HG02884 (cell line): ENCODE data around the gene ABHD16B.
"Not testable (repeated sequence)": the region's sequence is repeated elsewhere in the genome, so short reads cannot be mapped to it uniquely, and the experiment has no call there.

Experiments
- ATAC-seq: cut with Tn5 transposase; IDR thresholded peaks from one replicate; pipeline ENCODE4 v1.9.1; 2021; ENCODE audit warnings: mild to moderate bottlenecking, moderate library complexity; ENCODE audit not compliant: unreplicated experiment

The ABHD16B gene

DNA sequence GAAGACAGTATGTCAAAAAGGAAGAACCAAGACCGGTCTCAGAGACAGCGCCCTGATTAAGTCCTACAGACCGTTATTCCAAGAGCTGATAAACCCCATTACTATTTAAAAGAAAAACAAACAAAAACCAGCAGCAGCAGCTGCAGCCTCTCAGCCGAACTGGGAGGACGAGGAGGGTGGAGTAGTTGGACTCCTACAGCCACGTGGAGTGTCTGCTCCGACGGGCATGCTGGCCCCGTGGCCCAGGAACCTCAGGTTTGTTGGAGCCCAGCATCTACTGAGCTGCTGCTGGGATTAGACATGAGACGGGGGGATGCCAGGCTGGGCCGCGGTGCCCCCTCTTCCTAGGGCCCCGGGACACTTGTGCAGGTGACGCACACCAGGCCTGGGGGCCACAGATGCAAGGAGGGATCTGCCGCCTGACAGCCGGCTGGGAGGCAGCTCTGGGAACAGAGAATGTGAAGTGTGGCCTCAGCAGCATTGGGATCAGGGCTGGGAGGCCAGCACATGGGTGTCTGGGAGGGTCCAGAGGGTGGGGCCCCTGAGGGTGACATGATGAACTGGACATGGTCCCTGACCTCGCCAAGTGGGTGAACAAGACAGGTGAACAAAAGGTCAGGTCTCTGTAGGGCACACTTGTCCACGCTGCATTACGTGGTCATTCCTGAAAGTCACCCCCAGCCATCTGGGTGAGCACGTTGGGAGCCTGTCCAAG lies 27.4 kb upstream of the ABHD16B start:
- no peak for ATAC-seq

- ATAC-seq: no peak
Measured at GRCh38 chr20:63834491-63834880, 26.8 kb upstream of the ABHD16B start.

DNA sequence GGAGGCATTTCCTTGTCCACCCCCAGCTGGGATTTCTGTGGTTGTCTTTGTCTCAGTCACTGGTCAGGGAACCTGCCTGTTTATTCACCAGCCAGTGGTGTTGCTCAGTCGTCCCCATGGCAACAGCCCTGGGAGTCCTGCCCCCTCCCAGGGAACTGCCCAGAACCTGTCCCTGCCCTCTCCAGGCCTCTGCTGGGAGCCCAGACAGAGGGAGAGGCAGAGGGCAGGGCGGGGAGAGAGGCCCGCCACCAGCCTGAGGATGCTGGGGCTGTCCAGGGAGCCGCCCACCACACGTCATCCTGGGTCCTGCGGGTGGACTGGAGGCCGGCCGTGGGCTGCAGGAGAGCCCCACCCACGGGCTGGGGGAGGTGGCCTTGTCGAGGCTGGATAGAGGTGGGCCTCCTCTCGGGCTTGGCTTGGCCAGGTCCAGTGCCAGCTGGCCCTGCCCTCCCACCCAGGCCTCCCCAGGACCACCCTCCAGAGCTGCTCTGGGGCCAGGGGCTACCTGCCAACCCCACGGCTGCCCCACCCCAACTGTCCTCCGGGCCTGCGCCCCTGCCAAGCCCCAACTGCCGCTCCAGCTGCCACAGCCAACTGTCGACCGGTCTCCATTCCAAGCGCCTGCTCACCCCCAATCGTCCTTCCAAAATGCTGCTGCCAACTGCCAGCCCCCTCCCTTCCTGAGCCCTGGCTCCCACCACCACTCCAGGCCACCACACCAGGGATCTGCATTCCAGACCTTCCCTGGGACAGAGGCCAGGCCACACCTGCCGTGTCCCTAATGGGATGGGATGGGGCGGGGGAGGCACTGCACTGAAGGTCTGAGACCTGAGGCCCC lies 26.1 kb upstream of the ABHD16B start:
- no peak for ATAC-seq

- no peak for ATAC-seq
Measured at GRCh38 chr20:63836458-63837344, 24.6 kb upstream of the ABHD16B start.

- no peak for ATAC-seq
Measured at GRCh38 chr20:63837479-63837878, 23.8 kb upstream of the ABHD16B start.

GRCh38 chr20:63839620-63840019 lies 21.7 kb upstream of the ABHD16B start:
- ATAC-seq: no peak

GRCh38 chr20:63840405-63840828 lies 20.9 kb upstream of the ABHD16B start:
- ATAC-seq: no peak

DNA sequence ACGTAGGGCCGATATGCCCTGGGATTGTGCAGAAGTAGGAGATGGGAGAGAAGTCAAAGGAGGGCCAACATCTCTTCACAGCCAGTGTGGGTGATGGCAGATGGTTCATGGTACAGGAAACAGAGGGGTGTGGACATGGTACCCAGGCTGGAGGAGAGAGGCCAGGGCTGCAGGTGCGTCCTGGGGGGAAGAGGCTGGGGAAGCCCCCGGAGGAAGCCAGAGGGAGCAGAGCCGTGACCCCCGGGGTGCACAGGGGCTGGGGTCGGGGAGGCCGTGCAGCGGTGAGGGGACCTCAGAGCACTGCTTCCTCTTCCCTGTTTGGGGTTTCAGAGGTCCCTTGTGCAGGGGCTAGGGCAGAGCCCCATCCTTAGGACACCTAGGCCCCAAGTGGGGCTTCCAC lies 19.0 kb upstream of the ABHD16B start:
- no peak for ATAC-seq

DNA sequence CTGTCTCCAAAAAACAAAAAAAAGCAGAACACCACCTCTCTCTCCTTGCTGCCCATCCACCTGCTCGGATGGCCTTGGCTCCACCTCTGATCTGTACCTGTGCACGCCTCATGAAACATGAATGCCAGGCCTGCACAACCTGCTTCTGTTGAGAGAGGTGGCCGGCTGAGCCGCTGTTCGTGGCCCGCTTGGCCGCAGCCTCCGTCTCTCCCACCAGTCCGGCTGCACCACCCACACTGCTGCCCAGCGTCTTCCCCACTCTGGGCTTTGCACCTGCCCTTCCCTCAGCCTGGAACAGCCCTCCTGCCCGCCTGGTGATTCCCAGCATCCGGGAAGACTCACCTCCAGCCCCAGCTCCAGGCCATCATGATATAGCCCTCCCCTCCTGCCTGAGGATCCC lies 18.1 kb upstream of the ABHD16B start:
- ATAC-seq: no peak

DNA sequence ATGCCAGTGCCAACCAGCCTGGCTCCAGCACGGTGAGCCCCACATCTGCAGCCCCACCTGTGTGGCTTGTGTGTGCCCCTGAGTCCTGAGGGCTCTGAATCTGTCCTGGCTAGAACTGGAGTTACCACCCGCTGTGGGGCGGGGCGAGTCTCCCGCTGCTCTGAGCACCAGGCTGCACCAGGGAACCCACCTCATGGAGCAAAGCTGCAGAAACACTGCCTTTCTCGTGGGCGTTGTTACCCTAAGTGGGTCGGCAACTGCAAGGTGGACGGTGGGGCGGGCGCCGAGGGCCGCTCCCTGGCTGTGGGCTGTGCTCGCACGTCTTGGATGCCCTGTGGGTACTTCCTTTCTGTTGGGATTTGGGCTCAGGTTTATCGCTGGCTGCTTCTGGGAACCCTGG lies 17.5 kb upstream of the ABHD16B start:
- no peak for ATAC-seq

GRCh38 chr20:63844511-63844991 lies 16.7 kb upstream of the ABHD16B start:
- ATAC-seq: no peak

GRCh38 chr20:63846128-63846771 lies 15.0 kb upstream of the ABHD16B start:
- ATAC-seq: no peak

- ATAC-seq: no peak
Measured at GRCh38 chr20:63846888-63847236, 14.4 kb upstream of the ABHD16B start.

GRCh38 chr20:63847237-63848002 lies 13.9 kb upstream of the ABHD16B start:
- ATAC-seq: no peak

- no peak for ATAC-seq
Measured at GRCh38 chr20:63848003-63848911, 13.0 kb upstream of the ABHD16B start.

DNA sequence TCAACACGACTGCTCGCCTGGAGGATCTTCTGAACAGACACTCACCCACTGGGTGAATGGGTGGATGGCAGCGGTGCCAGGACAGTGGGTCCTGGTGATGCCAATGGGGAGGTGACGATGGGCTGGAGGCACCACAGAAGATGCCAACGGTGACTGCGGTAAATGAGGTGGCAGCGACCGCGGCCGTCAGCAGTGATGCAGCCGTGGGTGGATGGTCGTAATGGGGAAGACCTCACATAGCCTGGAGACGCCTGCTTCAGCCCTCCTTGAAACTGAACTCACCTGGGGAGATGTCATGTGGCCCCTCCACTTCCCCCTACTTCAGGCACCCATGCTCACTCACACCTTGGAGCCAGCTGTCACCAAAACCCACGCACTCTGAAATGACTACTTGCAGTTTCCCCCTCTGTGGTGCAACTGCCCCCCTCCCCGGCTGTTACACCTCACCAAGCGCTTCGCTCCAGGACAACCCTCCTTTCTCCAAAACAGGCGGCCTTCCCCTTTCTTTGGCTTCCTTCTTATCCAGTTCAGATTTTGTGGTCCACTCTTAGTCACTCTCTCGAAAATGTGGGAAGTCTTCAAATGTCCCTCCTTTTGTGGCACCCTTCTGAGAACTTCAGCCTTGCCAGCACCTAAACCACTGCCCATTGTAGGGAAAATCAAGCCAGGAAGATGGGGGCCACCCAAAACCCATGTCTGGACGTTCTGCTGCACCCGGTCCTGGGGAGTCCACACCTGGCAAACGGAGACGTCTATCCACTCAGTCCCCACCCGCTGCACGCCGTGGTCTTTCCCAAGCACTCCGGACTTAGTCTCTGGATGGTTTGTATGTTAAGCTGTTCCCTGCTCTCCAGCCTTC lies 10.4 kb upstream of the ABHD16B start:
- peak; percentile 72 for ATAC-seq

DNA sequence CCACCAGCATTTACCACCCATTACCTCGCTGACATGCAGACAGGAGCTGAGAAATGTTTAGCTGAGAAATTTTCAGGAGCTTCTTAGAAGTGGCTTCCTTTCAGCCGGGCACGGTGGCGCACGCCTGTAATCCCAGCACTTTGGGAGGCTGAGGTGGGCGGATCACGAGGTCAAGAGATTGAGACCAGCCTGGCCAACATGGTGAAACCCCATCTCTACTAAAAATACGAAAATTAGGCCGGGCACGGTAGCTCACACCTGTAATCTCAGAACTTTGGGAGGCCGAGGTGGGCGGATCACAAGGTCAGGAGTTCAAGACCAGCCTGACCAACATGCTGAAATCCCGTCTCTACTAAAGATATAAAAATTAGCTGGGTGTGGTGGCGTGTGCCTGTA lies 9.8 kb upstream of the ABHD16B start:
- ATAC-seq: not testable (repeated sequence)

- not testable (repeated sequence) for ATAC-seq
Measured at GRCh38 chr20:63853733-63854068, 7.6 kb upstream of the ABHD16B start.
